ENCODE results near the gene TEX19. TPM values are rescaled to one million over a fixed set of nuclear protein-coding genes. Genes with fewer than 3 reads are reported as not detected.

TEX19 gene
- total and polyA plus RNA-seq, 2 of the 8 experiments (the other 6 are each of a cell fraction or from before 2014, with no cell fraction given): 0.54 to 0.80 TPM

DNA sequence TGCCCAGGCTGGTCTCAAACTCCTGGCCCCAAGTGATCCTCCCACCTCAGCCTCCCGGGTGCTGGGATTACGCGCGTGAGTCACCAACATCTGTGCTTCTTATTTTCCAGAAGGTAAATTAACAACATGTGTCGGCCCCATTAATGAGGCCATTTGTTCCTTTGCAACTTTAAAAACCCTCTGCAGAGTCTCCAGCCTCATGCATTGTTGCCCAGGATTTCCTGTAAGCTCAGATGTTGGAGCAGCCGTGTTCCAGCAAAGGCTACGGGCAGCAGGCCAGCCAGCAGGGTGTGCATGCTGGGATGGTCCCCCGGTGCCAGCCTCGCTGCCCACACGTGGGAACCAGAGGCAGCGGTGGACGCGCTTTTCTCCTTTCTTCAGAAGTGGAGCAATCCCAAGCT lies 40.0 kb downstream of the TEX19 start:
- Histone ChIP-seq H3K14ac (ENCODE audit: insufficient read length) (no peak overlapping the region), H3K56ac (replicated peaks; ENCODE audit: insufficient read length, low read depth, low read length) (no peak overlapping the region), H3K23ac (ENCODE audit: insufficient read length) (no peak overlapping the region), H3K36me3 (ENCODE audit: control insufficient read depth in 2 of 4, insufficient read depth in 4 of 4, low read length in 3 of 4) (peaks cover 0 to 5% (median 2%) of the 10 kb centered on the region in 4 experiments; a peak in 2 of 8 replicates), H2BK20ac (ENCODE audit: low read length) (no peak overlapping the region), H3K79me2 (ENCODE audit: control insufficient read depth in 1 of 2, insufficient read depth in 2 of 2, low read length in 2 of 2) (no peaks in the 10 kb centered on the region), H3K9ac (replicated peaks in 1 of 4; ENCODE audit: extremely low read depth in 1 of 4, low read depth in 3 of 4, low read length in 3 of 4) (no peak overlapping the region), H3K9me3 (ENCODE audit: insufficient read depth in 2 of 2, low read depth in 1 of 2, low read length in 1 of 2) (no peaks in the 10 kb centered on the region), H3K4me1 (replicated peaks in 1 of 4; ENCODE audit: control insufficient read depth in 3 of 4, insufficient read depth in 4 of 4, low read length in 3 of 4) (no peaks in the 10 kb centered on the region), H2BK120ac (replicated peaks; ENCODE audit: low read depth, low read length) (no peak overlapping the region), H3K4ac (replicated peaks; ENCODE audit: insufficient read length, low read depth, low read length) (no peak overlapping the region), H3K27me3 (replicated peaks in 1 of 4; ENCODE audit: control insufficient read depth in 3 of 4, extremely low read depth in 1 of 4, insufficient read depth in 3 of 4, low read length in 3 of 4) (no peaks in the 10 kb centered on the region), H3K18ac (ENCODE audit: extremely low read depth, low read length) (no peak overlapping the region), H2BK15ac (ENCODE audit: low read length) (no peak overlapping the region), H4K20me1 (replicated peaks in 1 of 2; ENCODE audit: control insufficient read depth in 1 of 2, insufficient read depth in 2 of 2, low read length in 2 of 2) (peaks cover 0 to 4% of the 10 kb centered on the region in 2 experiments), H4K8ac (ENCODE audit: extremely low read depth, insufficient read depth, low read length) (no peak overlapping the region), H3K4me3 (ENCODE audit: extremely low read depth in 1 of 4, insufficient read depth in 2 of 4, low read depth in 3 of 4, low read length in 4 of 4) (no peak overlapping the region), H3K79me1 (ENCODE audit: low read depth, low read length) (no peaks in the 10 kb centered on the region), H3K27ac (ENCODE audit: low read depth, low read length) (no peak overlapping the region), H2AK5ac (ENCODE audit: low read depth, low read length) (no peak overlapping the region), H3K4me2 (ENCODE audit: insufficient read depth in 1 of 2, low read depth in 2 of 2, low read length in 2 of 2) (no peak overlapping the region), H4K5ac (ENCODE audit: insufficient read length, low read depth, low read length) (no peak overlapping the region), H2BK5ac (ENCODE audit: low read depth, low read length) (no peak overlapping the region), H2AFZ (ENCODE audit: low read length) (no peak overlapping the region), H3K23me2 (ENCODE audit: low read depth, low read length) (no peaks in the 10 kb centered on the region), H4K91ac (replicated peaks; ENCODE audit: insufficient read length, low read length) (no peak overlapping the region), H2BK12ac (ENCODE audit: low read depth, low read length) (no peak overlapping the region)
- TF ChIP-seq EP300 (IDR thresholded peaks at IDR 0.05; ENCODE audit: borderline replicate concordance in 1 of 2, low read depth in 2 of 2, low read length in 2 of 2) (no peak), RFX5 (IDR thresholded peaks at IDR 0.05; ENCODE audit: borderline replicate concordance, low read depth, low read length) (no peak), SAP30 (IDR thresholded peaks at IDR 0.05; ENCODE audit: insufficient read depth, insufficient replicate concordance, low read length) (no peak), KDM1A (IDR thresholded peaks at IDR 0.05; ENCODE audit: borderline replicate concordance, low read length) (no peak), BRCA1 (IDR thresholded peaks at IDR 0.05; ENCODE audit: low read depth, low read length) (no peak), JUND (IDR thresholded peaks at IDR 0.05; ENCODE audit: low read length) (no peak), SIX5 (IDR thresholded peaks at IDR 0.05; ENCODE audit: low read depth, low read length) (no peak), SRF (IDR thresholded peaks at IDR 0.05; ENCODE audit: low read depth, low read length) (no peak), RBBP5 (IDR thresholded peaks at IDR 0.05; ENCODE audit: borderline replicate concordance, low read depth, low read length) (no peak), POLR2A (IDR thresholded peaks at IDR 0.05; ENCODE audit: control extremely low read depth in 1 of 2, low read depth in 2 of 2, low read length in 2 of 2) (no peak)
- FAIRE-seq (no peak), DNase-seq (ENCODE audit: low read depth in 1 of 2, low spot score in 2 of 2) (no peak)
- POLR2A ChIA-PET (ENCODE audit: partially characterized antibody): interaction anchor here (0.9 to 1.4 kb wide), 3 partner anchors 10 to 91 kb away, joined by 3 to 4 read pairs (median 3); no protein-coding TSS in a partner anchor
- WGBS, 2 experiments (ENCODE audit: extremely low coverage in 1 of 2, insufficient coverage in 1 of 2, insufficient read length in 1 of 2, insufficient replicate concordance in 2 of 2, low coverage in 1 of 2, low lambda C conversion rate in 2 of 2, missing lambda C conversion rate in 1 of 2): 90% methylated on average over 13 of the region's 13 CpGs; no CpG with 5 or more reads in 1 of the 2 experiments
- CTCF ChIA-PET (ENCODE audit: partially characterized antibody): interaction anchor here (0.8 to 1.9 kb wide), 6 partner anchors 11 to 49 kb away, joined by 3 to 7 read pairs (median 4); no protein-coding TSS in a partner anchor
